Ureter (tissue), 1 donor: ENCODE measurements around the gene RHOT1. TPM values are rescaled to one million over a fixed set of nuclear protein-coding genes. Genes with fewer than 3 reads are reported as not detected.
"Not testable (repeated sequence)": the region's sequence is repeated elsewhere in the genome, so short reads cannot be mapped to it uniquely, and the experiment has no call there.

Experiments used
- DNase-seq: peaks from one replicate; pipeline ENCODE4 v3.0.0-alpha.2; 2020; ENCODE audit warnings: low spot score
- total RNA-seq: library from RNA; stranded (reverse); gene quantifications from one replicate; pipeline ENCODE4 v1.2.4, GENCODE V29; 2023
- donor health status: DM: yes; HTN: yes; CAD: no.

RHOT1 gene
- total RNA-seq, 1 donor from 2014 or later = 37.3 TPM

GRCh38 chr17:32227910-32228309, 85.6 kb downstream of the RHOT1 start:
- DNase-seq = no peak

- DNase-seq = no peak
Observed at GRCh38 chr17:32235588-32235987, 93.3 kb downstream of the RHOT1 start.

GRCh38 chr17:32239456-32239855, 97.2 kb downstream of the RHOT1 start:
- DNase-seq = no peak

- DNase-seq = no peak
Observed at GRCh38 chr17:32240750-32241149, 98.4 kb downstream of the RHOT1 start.

- no peak for DNase-seq
Observed at GRCh38 chr17:32241640-32242039, 99.3 kb downstream of the RHOT1 start.

- DNase-seq = no peak
Observed at GRCh38 chr17:32249475-32249874, 107.2 kb downstream of the RHOT1 start.

- DNase-seq = peak; percentile 83
Observed at GRCh38 chr17:32253117-32253611, 110.9 kb downstream of the RHOT1 start.

- no peak for DNase-seq
Observed at GRCh38 chr17:32256012-32256700, 113.9 kb downstream of the RHOT1 start.

- DNase-seq = no peak
Observed at GRCh38 chr17:32256701-32257019, 114.4 kb downstream of the RHOT1 start.

GRCh38 chr17:32258383-32259140, 116.3 kb downstream of the RHOT1 start:
- DNase-seq = no peak

- DNase-seq = no peak
Observed at GRCh38 chr17:32259586-32259985, 117.3 kb downstream of the RHOT1 start.

- no peak for DNase-seq
Observed at GRCh38 chr17:32261417-32261736, 119.1 kb downstream of the RHOT1 start.

- DNase-seq = no peak
Observed at GRCh38 chr17:32261936-32262510, 119.7 kb downstream of the RHOT1 start.

GRCh38 chr17:32263515-32263914, 121.2 kb downstream of the RHOT1 start:
- not testable (repeated sequence) for DNase-seq

GRCh38 chr17:32264140-32264799, 122.0 kb downstream of the RHOT1 start:
- DNase-seq = no peak

- DNase-seq = no peak
Observed at GRCh38 chr17:32264823-32265191, 122.5 kb downstream of the RHOT1 start.

- no peak for DNase-seq
Observed at GRCh38 chr17:32265192-32265923, 123.1 kb downstream of the RHOT1 start, which contains the start of gene RHBDL3. Gene RHBDL3 (plus strand): TSS chr17:32265832. CDS start chr17:32266190, 358 bp downstream.

- DNase-seq = no peak
Observed at GRCh38 chr17:32266051-32266388, 123.7 kb downstream of the RHOT1 start.

- DNase-seq = no peak
Observed at GRCh38 chr17:32266389-32267301, 124.3 kb downstream of the RHOT1 start.

GRCh38 chr17:32267690-32268205, 125.4 kb downstream of the RHOT1 start:
- DNase-seq = no peak
